GM10266 (cell line): Measurements from ENCODE around the gene TECPR2.
"Not testable (repeated sequence)": the region's sequence is repeated elsewhere in the genome, so short reads cannot be mapped to it uniquely, and the experiment has no call there.

Source experiments
- DNase-seq: peaks from one replicate; pipeline ENCODE4 v3.0.0; 2012; ENCODE audit errors: extremely low spot score
- TF ChIP-seq, protein P1 (sequence below): IDR thresholded peaks from 2 replicates; pipeline ENCODE4 v1.5.1; 2012; ENCODE audit warnings: mild to moderate bottlenecking, low read depth; ENCODE audit not compliant: control insufficient read depth, insufficient read depth; ENCODE audit errors: missing control alignments

Gene TECPR2

DNA sequence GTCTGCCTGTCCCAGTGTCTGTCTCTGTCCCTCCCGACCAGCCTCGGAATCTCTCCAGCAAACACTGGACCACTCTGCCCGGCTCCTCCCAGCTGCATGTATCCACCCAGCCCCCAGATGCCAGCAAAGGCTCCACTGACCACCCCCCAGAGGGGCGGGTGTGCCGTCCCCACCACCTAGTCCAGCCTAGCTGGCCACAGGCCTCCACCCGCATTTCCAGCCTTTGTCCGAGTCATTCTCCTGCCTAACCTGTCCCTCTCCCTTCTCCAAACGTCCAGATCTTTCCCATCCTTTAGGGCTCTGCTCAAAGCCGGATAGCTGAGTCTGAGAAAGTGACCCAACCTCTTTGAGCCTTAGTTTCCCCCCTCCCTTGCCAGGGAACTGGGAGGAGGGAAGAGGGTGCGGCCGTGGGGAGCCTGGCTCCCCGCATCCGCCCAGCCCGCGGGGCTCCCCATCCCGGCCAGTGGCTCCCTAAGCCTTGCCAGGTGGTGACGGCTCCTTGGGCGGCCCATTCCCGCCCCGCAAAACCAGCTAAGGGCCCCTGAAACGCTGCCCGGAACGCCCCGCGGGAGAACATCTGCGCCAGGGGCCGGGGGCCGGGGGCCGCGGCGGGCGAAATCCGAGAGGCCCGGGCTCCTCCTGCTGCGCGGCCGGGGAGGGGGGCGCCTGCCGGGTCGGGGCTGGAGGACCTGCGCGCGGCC, 181.5 kb downstream of the TECPR2 start:
- TF ChIP-seq, protein P1, sequence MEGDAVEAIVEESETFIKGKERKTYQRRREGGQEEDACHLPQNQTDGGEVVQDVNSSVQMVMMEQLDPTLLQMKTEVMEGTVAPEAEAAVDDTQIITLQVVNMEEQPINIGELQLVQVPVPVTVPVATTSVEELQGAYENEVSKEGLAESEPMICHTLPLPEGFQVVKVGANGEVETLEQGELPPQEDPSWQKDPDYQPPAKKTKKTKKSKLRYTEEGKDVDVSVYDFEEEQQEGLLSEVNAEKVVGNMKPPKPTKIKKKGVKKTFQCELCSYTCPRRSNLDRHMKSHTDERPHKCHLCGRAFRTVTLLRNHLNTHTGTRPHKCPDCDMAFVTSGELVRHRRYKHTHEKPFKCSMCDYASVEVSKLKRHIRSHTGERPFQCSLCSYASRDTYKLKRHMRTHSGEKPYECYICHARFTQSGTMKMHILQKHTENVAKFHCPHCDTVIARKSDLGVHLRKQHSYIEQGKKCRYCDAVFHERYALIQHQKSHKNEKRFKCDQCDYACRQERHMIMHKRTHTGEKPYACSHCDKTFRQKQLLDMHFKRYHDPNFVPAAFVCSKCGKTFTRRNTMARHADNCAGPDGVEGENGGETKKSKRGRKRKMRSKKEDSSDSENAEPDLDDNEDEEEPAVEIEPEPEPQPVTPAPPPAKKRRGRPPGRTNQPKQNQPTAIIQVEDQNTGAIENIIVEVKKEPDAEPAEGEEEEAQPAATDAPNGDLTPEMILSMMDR = no peak
- no peak for DNase-seq

DNA sequence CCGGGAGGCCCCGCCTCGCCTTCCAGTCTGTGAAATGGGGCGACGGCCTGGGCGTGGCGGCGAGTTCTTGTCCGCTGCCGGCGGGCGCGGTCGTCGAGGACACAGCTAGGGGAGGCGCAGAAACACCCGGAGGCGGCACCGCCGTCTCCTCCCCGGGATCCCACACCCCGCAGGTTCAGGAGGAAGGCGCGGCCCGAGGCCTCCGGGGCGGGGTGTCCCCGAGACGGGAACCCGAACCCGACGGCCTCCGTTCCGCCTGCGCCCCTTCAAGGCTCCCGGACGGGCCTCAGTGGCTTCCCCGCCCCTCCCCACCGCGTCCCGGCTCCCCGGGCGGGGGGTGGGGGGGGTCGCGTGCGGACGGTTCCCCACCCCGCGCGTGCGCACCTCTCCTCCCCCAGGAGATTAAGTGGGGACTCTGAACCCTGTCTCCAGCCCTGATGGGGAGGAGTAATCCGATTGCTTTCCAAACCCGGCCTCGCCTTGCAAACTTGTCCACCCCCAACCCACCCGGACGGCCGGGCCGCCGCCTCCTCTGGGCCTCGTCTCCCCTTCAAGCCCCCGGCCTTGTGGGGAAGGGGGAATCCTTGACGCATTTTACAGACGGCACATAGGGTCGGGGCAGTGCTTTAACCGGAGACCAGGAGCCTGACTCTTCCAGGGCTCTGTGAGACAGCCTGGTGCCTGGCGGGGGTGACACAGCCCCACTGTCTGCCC, 182.2 kb downstream of the TECPR2 start:
- DNase-seq = no peak
- TF ChIP-seq, protein P1 = no peak

DNA sequence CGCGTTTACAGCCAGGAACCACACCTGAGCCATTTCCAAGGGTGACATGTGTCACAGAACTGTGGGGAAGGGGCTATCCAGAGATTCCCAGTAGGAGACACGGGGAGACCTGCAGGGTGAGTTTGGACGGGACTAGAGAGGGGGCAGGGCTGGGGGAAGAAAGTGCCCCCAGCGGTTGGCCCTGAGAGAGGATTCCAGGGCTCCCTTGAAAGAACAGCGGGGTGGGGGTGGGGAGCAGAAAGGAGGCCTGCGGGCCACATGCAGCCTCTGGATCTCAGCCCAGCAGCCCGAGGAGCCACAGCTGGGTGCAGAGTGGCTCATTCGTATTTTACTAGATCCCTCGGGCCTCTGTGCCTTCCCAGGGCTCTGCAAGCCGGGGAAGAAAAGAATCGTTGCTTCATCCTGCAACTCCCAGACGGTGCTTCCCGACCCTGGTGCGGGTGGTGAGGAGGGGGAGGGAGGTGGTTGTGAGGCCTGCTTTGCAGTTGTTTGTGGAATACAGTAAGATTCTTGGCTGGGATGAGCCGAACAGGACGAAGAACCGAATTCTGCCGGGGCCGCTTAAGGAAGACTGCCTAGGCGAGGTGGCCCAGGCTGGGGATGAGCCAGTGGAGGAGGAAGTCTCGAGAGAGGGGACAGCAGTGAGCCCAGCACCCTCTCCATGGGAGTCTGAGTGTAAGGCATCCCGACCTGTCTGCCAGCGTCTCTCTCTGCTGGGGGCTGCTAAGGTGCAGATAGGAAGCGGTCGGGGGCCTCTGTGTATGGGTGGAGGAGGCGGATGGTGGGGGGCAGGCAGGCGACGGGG, 182.9 kb downstream of the TECPR2 start:
- DNase-seq = no peak
- TF ChIP-seq, protein P1 = no peak

DNA sequence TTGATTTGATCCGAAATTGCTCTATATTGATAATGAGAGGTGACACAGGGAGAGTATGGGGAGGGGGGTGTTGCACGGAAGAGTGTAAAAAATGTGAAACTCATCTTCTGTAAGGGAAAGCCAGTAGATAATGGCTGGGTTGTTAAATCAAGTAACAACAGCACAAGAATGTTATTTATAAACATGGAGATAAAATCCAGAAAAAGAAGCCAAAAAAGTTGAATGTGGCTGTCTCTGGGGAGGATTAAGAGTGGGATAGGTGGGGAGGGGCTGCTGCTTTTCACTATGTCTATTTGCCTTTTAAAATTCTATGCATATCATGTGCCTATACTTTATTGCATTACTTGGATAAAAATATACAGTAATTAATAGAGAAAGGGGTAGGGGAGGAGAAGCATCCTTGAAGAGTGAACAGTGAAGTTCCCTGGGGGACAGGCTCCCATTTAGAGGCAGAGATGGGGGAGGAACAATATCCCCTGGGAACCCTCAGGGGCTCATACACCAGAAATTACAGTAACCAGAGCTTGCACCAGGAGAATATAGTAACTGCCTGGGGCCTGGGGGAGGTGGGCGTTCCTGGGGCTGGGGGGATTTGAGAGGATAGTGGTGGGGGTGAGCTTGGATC, 186.0 kb downstream of the TECPR2 start:
- TF ChIP-seq, protein P1 = no peak
- no peak for DNase-seq

DNA sequence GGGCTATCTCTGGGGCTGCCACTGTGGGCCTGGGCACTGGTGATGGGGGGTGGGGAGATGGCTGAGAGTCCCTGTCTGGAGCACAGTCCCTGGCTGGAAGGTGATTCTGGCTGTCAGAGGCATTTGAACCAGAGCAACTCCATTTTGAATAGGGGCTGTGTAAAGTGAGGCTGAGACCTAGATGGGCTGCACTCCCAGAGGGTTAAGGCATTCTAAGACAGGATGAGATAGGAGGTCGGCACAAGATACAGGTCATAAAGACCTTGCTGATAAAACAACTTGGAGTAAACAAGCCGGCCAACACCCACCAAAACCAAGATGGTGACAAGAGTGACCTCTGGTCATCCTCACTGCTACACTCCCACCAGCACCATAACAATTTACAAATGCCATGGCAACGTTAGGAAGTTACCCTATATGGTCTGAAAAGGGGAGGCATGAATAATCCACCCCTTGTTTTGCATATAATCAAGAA, 188.2 kb downstream of the TECPR2 start:
- not testable (repeated sequence) for DNase-seq
